KMS-11 (cell line): ENCODE results near the gene ERV3-1.

Experiments
- H2AFZ ChIP-seq: fragments of 200-600 bp; sonication (generic); 2 replicates; pipeline ENCODE4 v1.6.1; 2016; ENCODE audit warnings: antibody characterized with exemption, mixed run types, low read depth
- H3K27ac ChIP-seq: fragments of 200-600 bp; sonication (generic); 2 replicates; pipeline ENCODE4 v1.6.1; 2016; ENCODE audit warnings: mild to moderate bottlenecking, mixed run types
- H3K27me3 ChIP-seq: fragments of 200-600 bp; sonication (generic); 2 replicates; pipeline ENCODE4 v1.6.1; 2017; ENCODE audit warnings: mild to moderate bottlenecking, low read depth, mixed run types, moderate library complexity; ENCODE audit not compliant: insufficient read depth
- H3K36me3 ChIP-seq: fragments of 200-600 bp; sonication (generic); 2 replicates; pipeline ENCODE4 v1.6.1; 2017; ENCODE audit warnings: mild to moderate bottlenecking, mixed run types; ENCODE audit not compliant: insufficient read depth
- H3K4me1 ChIP-seq: fragments of 200-600 bp; sonication (generic); 2 replicates; pipeline ENCODE4 v1.6.1; 2016; ENCODE audit warnings: mild to moderate bottlenecking, low read depth, mixed run types; ENCODE audit not compliant: poor library complexity, severe bottlenecking
- H3K4me2 ChIP-seq: fragments of 200-600 bp; sonication (generic); 2 replicates; pipeline ENCODE4 v1.7.0; 2016; ENCODE audit warnings: mild to moderate bottlenecking, mixed run types
- H3K4me3 ChIP-seq: fragments of 200-600 bp; sonication (generic); IDR thresholded peaks from 2 replicates; pipeline ENCODE4 v1.6.1; 2017; ENCODE audit warnings: low read depth, low read length, mixed read lengths; ENCODE audit not compliant: insufficient read depth
- H3K79me2 ChIP-seq: fragments of 200-600 bp; sonication (generic); 2 replicates; pipeline ENCODE4 v1.6.1; 2016; ENCODE audit warnings: low read depth, mixed run types; ENCODE audit not compliant: insufficient read depth
- H3K9ac ChIP-seq: fragments of 200-600 bp; sonication (generic); 2 replicates; pipeline ENCODE4 v1.6.1; 2016; ENCODE audit warnings: mild to moderate bottlenecking, mixed run types
- H4K20me1 ChIP-seq: fragments of 200-600 bp; sonication (generic); 2 replicates; pipeline ENCODE4 v1.6.1; 2016; ENCODE audit warnings: mild to moderate bottlenecking, mixed run types; ENCODE audit not compliant: insufficient read depth
- TF ChIP-seq, protein P1 (sequence below): fragments of 200-600 bp; sonication (generic); conservative IDR thresholded peaks from 2 replicates; pipeline ENCODE4 v1.6.1; 2017; ENCODE audit warnings: low read depth, mild to moderate bottlenecking, antibody characterized with exemption, low read length, moderate library complexity, mixed read lengths

The ERV3-1 gene

GRCh38 chr7:64990216-64990615 is 16.3 kb downstream of the ERV3-1 start:
- TF ChIP-seq, protein P1, sequence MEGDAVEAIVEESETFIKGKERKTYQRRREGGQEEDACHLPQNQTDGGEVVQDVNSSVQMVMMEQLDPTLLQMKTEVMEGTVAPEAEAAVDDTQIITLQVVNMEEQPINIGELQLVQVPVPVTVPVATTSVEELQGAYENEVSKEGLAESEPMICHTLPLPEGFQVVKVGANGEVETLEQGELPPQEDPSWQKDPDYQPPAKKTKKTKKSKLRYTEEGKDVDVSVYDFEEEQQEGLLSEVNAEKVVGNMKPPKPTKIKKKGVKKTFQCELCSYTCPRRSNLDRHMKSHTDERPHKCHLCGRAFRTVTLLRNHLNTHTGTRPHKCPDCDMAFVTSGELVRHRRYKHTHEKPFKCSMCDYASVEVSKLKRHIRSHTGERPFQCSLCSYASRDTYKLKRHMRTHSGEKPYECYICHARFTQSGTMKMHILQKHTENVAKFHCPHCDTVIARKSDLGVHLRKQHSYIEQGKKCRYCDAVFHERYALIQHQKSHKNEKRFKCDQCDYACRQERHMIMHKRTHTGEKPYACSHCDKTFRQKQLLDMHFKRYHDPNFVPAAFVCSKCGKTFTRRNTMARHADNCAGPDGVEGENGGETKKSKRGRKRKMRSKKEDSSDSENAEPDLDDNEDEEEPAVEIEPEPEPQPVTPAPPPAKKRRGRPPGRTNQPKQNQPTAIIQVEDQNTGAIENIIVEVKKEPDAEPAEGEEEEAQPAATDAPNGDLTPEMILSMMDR = no peak
- H4K20me1 ChIP-seq = no peaks in the 10 kb centered on the region
- no peak overlapping the region for H3K4me2 ChIP-seq
- H3K36me3 ChIP-seq = no peaks in the 10 kb centered on the region
- H3K9ac ChIP-seq = no peak overlapping the region
- no peak overlapping the region for H3K4me3 ChIP-seq
- no peaks in the 10 kb centered on the region for H3K79me2 ChIP-seq
- H3K4me1 ChIP-seq = no peaks in the 10 kb centered on the region
- H3K27ac ChIP-seq = no peak overlapping the region
- no peaks in the 10 kb centered on the region for H3K27me3 ChIP-seq
- no peak overlapping the region for H2AFZ ChIP-seq

DNA sequence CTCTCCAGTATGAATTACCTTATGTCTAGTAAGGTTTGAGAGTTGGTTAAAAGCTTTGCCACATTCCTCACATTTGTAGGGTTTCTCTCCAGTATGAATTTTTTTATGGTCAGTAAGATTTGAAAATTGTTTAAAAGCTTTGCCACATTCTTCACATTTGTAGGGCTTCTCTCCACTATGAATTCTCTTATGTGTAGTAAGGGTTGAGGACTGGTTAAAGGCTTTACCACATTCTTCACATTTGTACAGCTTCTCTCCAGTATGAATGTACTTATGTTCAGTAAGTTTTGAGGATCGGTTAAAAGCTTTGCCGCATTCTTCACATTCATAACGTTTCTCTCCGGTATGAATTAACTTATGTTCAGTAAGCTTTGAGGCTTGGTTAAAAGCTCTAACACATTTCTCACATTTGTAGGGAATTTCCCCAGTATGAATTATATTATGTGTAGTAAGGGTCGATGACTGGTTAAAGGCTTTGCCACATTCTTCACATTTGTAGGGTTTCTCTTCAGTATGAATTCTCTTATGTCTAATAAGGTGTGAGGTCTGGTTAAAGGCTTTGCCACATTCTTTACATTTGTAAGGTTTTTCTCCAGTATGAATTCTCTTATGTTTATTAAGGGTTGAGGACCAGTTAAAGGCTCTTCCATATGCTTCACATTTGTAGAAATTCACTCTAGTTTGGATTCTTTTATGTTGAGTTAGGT is 27.8 kb downstream of the ERV3-1 start:
- H3K36me3 ChIP-seq = 0 out of 2 replicates have a peak, but pooled peaks cover 6% of the 10 kb centered on the region
- H3K4me3 ChIP-seq = no peak overlapping the region
- H4K20me1 ChIP-seq = no peaks in the 10 kb centered on the region
- no peaks in the 10 kb centered on the region for H3K4me1 ChIP-seq
- H3K9ac ChIP-seq = no peak overlapping the region
- no peaks in the 10 kb centered on the region for H3K27me3 ChIP-seq
- TF ChIP-seq, protein P1 = no peak
- no peak overlapping the region for H3K4me2 ChIP-seq
- no peaks in the 10 kb centered on the region for H3K79me2 ChIP-seq
- no peak overlapping the region for H2AFZ ChIP-seq
- no peak overlapping the region for H3K27ac ChIP-seq

- Histone ChIP-seq H3K79me2 (no peaks in the 10 kb centered on the region), H3K4me3 (no peak overlapping the region), H3K4me2 (no peak overlapping the region), H3K9ac (no peak overlapping the region), H3K27me3 (no peaks in the 10 kb centered on the region), H3K27ac (no peak overlapping the region), H3K36me3 (no peaks in the 10 kb centered on the region), H3K4me1 (no peaks in the 10 kb centered on the region), H4K20me1 (no peaks in the 10 kb centered on the region), H2AFZ (no peak overlapping the region)
- TF ChIP-seq, protein P1 = no peak
These were observed 40.9 kb downstream of the ERV3-1 start for GRCh38 chr7:64965594-64965993.

DNA sequence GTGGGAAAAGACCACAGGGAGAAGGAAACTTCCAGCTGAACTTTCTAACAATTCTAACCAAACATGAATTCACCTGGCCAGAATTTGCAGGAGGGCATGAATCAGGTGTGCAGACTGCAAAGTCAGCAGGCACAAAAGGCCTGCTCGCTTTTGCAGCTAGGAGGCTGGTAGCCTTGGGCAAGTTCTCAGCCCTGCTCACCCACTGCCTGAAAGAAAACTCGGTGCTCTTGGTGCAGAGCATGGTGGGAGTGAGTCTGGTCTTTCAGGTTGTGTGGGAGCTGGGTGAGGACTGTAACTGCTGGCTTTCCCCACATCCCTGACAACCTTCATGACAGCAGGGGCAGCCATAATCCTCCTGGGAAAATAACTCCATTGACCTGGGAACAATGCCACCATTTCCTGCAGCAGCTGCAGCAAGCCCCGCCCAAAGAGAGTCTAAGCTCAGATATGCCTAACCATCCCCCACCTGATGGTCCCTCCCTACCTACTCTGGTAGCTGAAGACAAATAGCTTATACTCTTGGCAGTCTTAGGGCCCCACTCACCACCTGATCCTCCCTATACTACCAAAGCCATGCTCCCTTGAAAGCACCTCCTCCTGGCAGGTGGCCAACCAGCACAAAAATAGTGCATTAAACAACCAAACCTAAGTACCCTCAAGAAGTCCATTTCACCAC is 47.3 kb downstream of the ERV3-1 start:
- Histone ChIP-seq H3K4me3 (no peak overlapping the region), H3K27ac (no peak overlapping the region), H3K79me2 (no peaks in the 10 kb centered on the region), H3K4me1 (no peaks in the 10 kb centered on the region), H3K36me3 (no peaks in the 10 kb centered on the region), H4K20me1 (no peaks in the 10 kb centered on the region), H3K9ac (no peak overlapping the region), H3K4me2 (no peak overlapping the region), H2AFZ (no peak overlapping the region), H3K27me3 (no peaks in the 10 kb centered on the region)
- TF ChIP-seq, protein P1 = no peak
